ENCODE data around the gene DIDO1.
"Not testable (repeated sequence)": the region's sequence is repeated elsewhere in the genome, so short reads cannot be mapped to it uniquely, and the experiment has no call there.

DIDO1 gene

DNA sequence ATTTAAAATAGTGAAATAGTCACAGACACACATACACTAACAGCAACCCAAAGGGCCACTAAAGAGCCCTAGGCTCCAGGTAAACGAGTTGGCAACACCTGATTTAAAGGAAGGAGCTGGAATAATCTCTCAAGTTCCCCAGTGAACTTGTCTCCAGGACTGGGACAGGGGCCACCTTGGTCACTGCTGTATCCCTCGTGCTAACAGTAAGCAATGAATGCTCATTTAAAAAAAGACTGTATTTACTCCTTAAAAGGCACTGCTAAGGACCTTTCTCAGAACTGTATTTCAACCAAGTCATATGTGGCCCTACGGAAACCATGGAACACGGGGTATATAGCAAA lies 1.3 kb downstream of the DIDO1 start:
- Histone ChIP-seq H3K27me3 (no peaks in the 10 kb centered on the region), H3K4me3 (ENCODE audit: low read depth, low read length) (peak overlapping the region; percentile 97), H3K9me3 (no peaks in the 10 kb centered on the region), H3K4me1 (peaks cover 16% of the 10 kb centered on the region), H3K36me3 (no peaks in the 10 kb centered on the region)
- TF ChIP-seq, protein P1, sequence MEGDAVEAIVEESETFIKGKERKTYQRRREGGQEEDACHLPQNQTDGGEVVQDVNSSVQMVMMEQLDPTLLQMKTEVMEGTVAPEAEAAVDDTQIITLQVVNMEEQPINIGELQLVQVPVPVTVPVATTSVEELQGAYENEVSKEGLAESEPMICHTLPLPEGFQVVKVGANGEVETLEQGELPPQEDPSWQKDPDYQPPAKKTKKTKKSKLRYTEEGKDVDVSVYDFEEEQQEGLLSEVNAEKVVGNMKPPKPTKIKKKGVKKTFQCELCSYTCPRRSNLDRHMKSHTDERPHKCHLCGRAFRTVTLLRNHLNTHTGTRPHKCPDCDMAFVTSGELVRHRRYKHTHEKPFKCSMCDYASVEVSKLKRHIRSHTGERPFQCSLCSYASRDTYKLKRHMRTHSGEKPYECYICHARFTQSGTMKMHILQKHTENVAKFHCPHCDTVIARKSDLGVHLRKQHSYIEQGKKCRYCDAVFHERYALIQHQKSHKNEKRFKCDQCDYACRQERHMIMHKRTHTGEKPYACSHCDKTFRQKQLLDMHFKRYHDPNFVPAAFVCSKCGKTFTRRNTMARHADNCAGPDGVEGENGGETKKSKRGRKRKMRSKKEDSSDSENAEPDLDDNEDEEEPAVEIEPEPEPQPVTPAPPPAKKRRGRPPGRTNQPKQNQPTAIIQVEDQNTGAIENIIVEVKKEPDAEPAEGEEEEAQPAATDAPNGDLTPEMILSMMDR (IDR thresholded peaks at IDR 0.05; ENCODE audit: low read depth, low read length): no peak
- DNase-seq: no peak

DNA sequence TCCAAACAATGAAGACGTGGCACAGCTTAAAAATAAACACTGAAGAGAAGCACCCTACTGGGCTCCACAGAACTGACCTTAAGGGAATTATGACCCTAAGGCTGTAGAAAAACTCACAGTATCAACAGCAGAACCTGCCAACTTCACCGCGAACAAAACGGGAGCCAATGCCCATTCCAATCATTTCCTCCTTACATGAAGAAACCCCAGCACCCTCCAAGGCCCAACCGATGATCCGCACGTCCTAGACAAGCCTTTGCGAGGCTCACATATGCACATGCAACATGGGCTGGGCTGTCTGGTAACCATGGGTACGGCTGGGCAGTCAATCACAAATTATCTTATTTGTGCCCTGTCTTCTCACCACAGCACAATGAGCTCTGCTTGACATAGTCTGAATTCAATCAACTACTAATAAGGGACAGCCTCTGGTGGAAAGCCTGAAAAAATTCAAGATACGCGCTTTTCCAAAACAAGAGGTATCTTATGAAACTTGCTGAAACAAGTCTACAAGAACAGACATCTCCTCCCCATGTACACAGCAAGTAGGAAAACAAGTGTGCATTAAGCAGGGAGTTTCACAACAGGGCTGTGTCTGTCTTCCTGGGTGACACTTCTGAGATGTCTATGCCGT lies 1.7 kb downstream of the DIDO1 start:
- DNase-seq: no peak
- TF ChIP-seq, protein P1 (IDR thresholded peaks at IDR 0.05; ENCODE audit: low read depth, low read length): no peak
- Histone ChIP-seq H3K36me3 (no peaks in the 10 kb centered on the region), H3K9me3 (no peaks in the 10 kb centered on the region), H3K4me3 (ENCODE audit: low read depth, low read length) (peak overlapping the region; percentile 97), H3K27me3 (no peaks in the 10 kb centered on the region), H3K4me1 (peaks cover 16% of the 10 kb centered on the region)

DNA sequence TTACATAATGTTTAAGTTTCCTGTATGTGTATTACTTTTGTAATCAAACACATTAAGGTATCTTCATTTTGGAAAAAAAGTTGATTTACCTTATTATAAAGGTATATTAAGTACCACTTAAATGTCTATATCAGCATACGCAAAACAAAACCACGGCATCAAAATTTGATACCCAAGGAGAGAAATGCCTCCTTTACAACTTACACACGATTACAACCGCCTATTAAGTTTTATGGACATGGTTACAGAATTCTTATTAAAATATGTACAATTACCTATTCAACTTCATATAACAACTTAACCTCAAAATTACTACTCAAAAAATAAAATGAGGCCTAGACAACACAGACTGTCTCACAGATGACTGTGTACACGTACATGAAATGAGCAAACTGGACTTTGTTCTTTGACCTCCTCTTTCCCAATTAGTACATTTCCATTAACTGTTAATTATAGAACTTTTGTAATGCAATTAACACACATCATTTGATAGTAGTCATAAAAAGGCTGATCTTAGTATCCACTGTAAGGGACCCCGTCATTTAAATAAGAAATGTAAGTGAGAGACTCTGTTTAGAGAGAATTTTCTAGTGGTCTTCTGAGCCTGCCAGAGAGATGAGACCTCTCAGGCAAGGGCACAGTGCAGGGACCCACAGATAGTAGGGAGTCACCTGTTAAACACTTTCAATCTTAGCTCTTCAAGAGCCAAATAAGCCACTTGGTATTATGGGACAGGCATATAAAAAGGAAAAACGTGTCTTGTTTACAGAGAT lies 2.5 kb downstream of the DIDO1 start:
- TF ChIP-seq, protein P1 (IDR thresholded peaks at IDR 0.05; ENCODE audit: low read depth, low read length): no peak
- Histone ChIP-seq H3K27me3 (no peaks in the 10 kb centered on the region), H3K4me3 (ENCODE audit: low read depth, low read length) (peak overlapping the region; percentile 97), H3K36me3 (no peaks in the 10 kb centered on the region), H3K4me1 (peaks cover 16% of the 10 kb centered on the region), H3K9me3 (no peaks in the 10 kb centered on the region)
- no peak for DNase-seq

DNA sequence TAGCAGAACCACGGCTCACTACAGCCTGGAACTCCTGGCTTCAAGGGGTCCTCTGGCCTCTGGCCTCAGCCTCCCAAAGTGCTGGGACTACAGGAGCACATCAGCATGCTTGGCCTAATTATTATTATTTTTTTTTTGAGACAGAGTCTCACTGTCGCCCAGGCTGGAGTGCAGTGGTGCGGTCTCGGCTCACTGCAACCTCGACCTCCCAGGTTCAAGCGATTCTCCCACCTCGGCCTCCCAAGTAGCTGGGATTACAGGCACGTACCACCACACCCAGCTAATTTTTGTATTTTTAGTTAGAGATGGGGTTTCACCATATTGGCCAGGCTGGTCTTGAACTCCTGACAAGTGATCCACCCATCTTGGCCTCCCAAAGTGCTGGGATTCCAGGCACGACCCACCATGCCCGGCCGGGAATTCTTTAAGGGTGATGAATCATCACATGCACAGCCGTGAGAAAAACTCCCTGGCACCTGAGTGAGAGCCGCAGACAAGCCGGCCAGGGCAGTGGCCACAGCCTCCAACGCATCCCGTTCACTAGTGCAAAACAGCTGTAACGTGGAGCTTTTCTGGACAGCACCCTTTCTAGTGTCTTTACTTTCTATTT lies 3.1 kb downstream of the DIDO1 start:
- H3K9me3 ChIP-seq; DNase-seq; H3K4me3 ChIP-seq (ENCODE audit: low read depth, low read length); H3K36me3 ChIP-seq; H3K27me3 ChIP-seq: not testable (repeated sequence)
- peaks cover 16% of the 10 kb centered on the region for H3K4me1 ChIP-seq

DNA sequence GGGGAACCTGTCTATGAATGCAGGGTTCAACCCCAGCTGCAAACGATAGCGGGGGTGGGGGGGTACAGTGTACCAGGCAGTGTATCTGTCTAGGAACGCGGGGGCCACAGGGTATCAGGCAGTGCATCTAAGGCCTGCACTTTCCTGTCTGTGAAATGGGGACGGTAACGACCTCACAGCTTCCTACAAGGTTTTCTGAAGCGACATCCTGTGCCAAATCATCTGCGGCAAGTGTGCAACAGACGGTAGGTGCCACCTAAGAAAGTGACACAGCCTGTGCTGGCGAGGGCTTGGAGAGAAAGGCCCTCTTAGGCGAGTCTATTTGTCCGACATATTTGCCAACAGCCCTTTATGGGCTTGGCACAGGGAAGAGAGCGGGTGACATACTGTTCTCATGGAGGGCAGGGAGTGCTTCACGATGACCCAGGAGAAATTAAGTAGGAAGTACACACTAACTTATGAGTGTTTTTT lies 3.8 kb downstream of the DIDO1 start:
- H3K9me3 ChIP-seq: no peaks in the 10 kb centered on the region
- no peak overlapping the region for H3K4me3 ChIP-seq (ENCODE audit: low read depth, low read length)
- H3K27me3 ChIP-seq: no peaks in the 10 kb centered on the region
- TF ChIP-seq, protein P1 (IDR thresholded peaks at IDR 0.05; ENCODE audit: low read depth, low read length): no peak
- DNase-seq: no peak
- peaks cover 16% of the 10 kb centered on the region for H3K4me1 ChIP-seq
- H3K36me3 ChIP-seq: no peaks in the 10 kb centered on the region

DNA sequence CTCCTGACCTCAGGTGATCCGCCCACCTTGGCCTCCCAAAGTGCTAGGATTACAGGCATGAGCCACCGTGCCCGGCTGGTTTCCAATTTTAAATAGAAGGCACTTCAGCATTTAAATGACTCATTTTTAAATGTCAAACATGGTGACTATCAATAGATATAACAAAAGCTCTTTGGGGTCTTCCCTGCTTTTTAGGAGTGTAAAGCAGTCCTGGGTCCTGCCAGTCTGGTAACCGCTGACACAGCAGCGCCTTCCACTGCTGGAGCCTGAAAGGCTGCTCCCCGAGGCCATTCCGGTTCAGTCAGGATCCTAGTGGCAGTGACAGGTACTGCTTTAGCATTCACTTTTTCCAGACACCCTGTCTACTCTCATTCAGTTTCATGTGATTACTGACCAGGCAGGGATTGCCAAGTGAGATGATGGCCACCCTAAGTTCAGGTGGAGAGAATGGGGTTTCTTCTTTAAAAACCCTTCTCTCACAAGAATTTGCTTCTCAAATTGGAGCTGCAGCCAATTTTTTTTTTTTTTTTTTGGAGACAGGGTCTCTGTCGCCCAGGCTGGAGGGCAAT lies 5.1 kb downstream of the DIDO1 start:
- Histone ChIP-seq H3K27me3 (no peaks in the 10 kb centered on the region), H3K4me1 (peaks cover 16% of the 10 kb centered on the region), H3K9me3 (no peaks in the 10 kb centered on the region), H3K36me3 (no peaks in the 10 kb centered on the region), H3K4me3 (ENCODE audit: low read depth, low read length) (no peak overlapping the region)
- DNase-seq: peak; percentile 83
- TF ChIP-seq, protein P1 (IDR thresholded peaks at IDR 0.05; ENCODE audit: low read depth, low read length): peak; percentile 82

Measured in BE2C (cell line).